Neural progenitor cell (in vitro differentiated cells): Measurements from ENCODE around the gene IKBKE. TPM values are rescaled to one million over a fixed set of nuclear protein-coding genes. Genes with fewer than 3 reads are reported as not detected.

ENCODE experiments used
- DNase-seq: peaks from one replicate; pipeline ENCODE4 v3.0.0-alpha.2; 2016; ENCODE audit warnings: low spot score
- H2AFZ ChIP-seq: fragments of 200-600 bp; sonication (generic); replicated peaks from 2 replicates; pipeline ENCODE4 v1.6.1; 2016; ENCODE audit warnings: antibody characterized with exemption
- H3F3A ChIP-seq: fragments of 200-600 bp; sonication (generic); 2 replicates; pipeline ENCODE4 v1.6.1; 2016; ENCODE audit warnings: antibody characterized with exemption, low read depth
- H3K27ac ChIP-seq: fragments of 200-600 bp; sonication (generic); 2 replicates; pipeline ENCODE4 v1.5.1; 2016; ENCODE audit warnings: mild to moderate bottlenecking
- H3K27me3 ChIP-seq: fragments of 200-600 bp; sonication (generic); 2 replicates; pipeline ENCODE4 v1.6.1; 2016; ENCODE audit warnings: mild to moderate bottlenecking, moderate library complexity
- H3K36me3 ChIP-seq: fragments of 200-600 bp; sonication (generic); 2 replicates; pipeline ENCODE4 v1.5.1; 2016
- H3K4me1 ChIP-seq: fragments of 200-600 bp; sonication (generic); 2 replicates; pipeline ENCODE4 v1.6.1; 2016; ENCODE audit warnings: mixed run types
- H3K4me2 ChIP-seq: fragments of 200-600 bp; sonication (generic); 2 replicates; pipeline ENCODE4 v1.6.1; 2016
- H3K4me3 ChIP-seq: fragments of 200-600 bp; sonication (generic); 2 replicates; pipeline ENCODE4 v1.5.1; 2016
- H3K79me2 ChIP-seq: fragments of 200-600 bp; sonication (generic); 2 replicates; pipeline ENCODE4 v1.6.1; 2016; ENCODE audit warnings: low read depth
- H3K9ac ChIP-seq: fragments of 200-600 bp; sonication (generic); 2 replicates; pipeline ENCODE4 v1.6.1; 2016
- H3K9me3 ChIP-seq: fragments of 200-600 bp; sonication (generic); 2 replicates; pipeline ENCODE4 v1.5.1; 2016; ENCODE audit warnings: low read depth
- H4K20me1 ChIP-seq: fragments of 200-600 bp; sonication (generic); 2 replicates; pipeline ENCODE4 v1.6.1; 2016; ENCODE audit warnings: low read depth
- H3K27ac Mint-ChIP-seq: 3 replicates; pipeline ENCODE4 v1.8.0; 2021; ENCODE audit warnings: mixed read lengths
- H3K27me3 Mint-ChIP-seq: 2 replicates; pipeline ENCODE4 v1.8.0; 2022; ENCODE audit warnings: low read depth, mild to moderate bottlenecking, inconsistent platforms, moderate library complexity, mixed read lengths; ENCODE audit not compliant: insufficient read depth
- H3K36me3 Mint-ChIP-seq: 3 replicates; pipeline ENCODE4 v1.8.0; 2021; ENCODE audit warnings: mixed read lengths
- H3K4me1 Mint-ChIP-seq: 3 replicates; pipeline ENCODE4 v1.8.0; 2021; ENCODE audit warnings: mixed read lengths
- H3K4me3 Mint-ChIP-seq: 3 replicates; pipeline ENCODE4 v1.8.0; 2021; ENCODE audit warnings: mild to moderate bottlenecking, moderate library complexity, mixed read lengths
- H3K9me3 Mint-ChIP-seq: 3 replicates; pipeline ENCODE4 v1.8.0; 2020; ENCODE audit warnings: mixed read lengths
- CTCF ChIP-seq: fragments of 200-600 bp; sonication (generic); IDR thresholded peaks from 2 replicates; pipeline ENCODE4 v1.5.1; 2017; ENCODE audit warnings: antibody characterized with exemption, mild to moderate bottlenecking
- EZH2 ChIP-seq: fragments of 200-600 bp; sonication (generic); IDR thresholded peaks from 2 replicates; pipeline ENCODE4 v1.6.1; 2017; ENCODE audit warnings: antibody characterized with exemption, mild to moderate bottlenecking, moderate library complexity
- EZH2phosphoT487 ChIP-seq: fragments of 200-600 bp; sonication (generic); IDR thresholded peaks from 2 replicates; pipeline ENCODE4 v1.6.1; 2017; ENCODE audit warnings: antibody characterized with exemption
- total RNA-seq: library from RNA; depleted of rRNA; stranded (reverse); fragments of >200 nt; gene quantifications from 2 replicates; pipeline ENCODE4 v1.2.3, GENCODE V29; 2015; ENCODE audit warnings: low replicate concordance

Gene IKBKE
- total RNA-seq, 1 donor from 2014 or later, result 0.26 TPM

- H3K9ac ChIP-seq, result no peak overlapping the region
- H3K4me3 ChIP-seq, result no peak overlapping the region
- H3K4me3 Mint-ChIP-seq, result no peak overlapping the region
- no peaks in the 10 kb centered on the region for H3K79me2 ChIP-seq
- H3K4me1 Mint-ChIP-seq, result no peaks in the 10 kb centered on the region
- peaks cover 62% of the 10 kb centered on the region for H3K36me3 Mint-ChIP-seq
- H3K36me3 ChIP-seq, result no peaks in the 10 kb centered on the region
- H3K27ac ChIP-seq, result no peak overlapping the region
- no peaks in the 10 kb centered on the region for H3K9me3 Mint-ChIP-seq
- no peak for DNase-seq
- H3K4me1 ChIP-seq, result no peaks in the 10 kb centered on the region
- no peaks in the 10 kb centered on the region for H3K27me3 ChIP-seq
- no peaks in the 10 kb centered on the region for H4K20me1 ChIP-seq
- no peak overlapping the region for H3K4me2 ChIP-seq
- no peaks in the 10 kb centered on the region for H3K27me3 Mint-ChIP-seq
- H2AFZ ChIP-seq, result no peak overlapping the region
- H3K9me3 ChIP-seq, result no peaks in the 10 kb centered on the region
- H3F3A ChIP-seq, result no peaks in the 10 kb centered on the region
- TF ChIP-seq EZH2 (no peak), EZH2phosphoT487 (no peak), CTCF (no peak)
- H3K27ac Mint-ChIP-seq, result no peak overlapping the region
Observed at GRCh38 chr1:206438554-206438953, 31.7 kb upstream of the IKBKE start.

- Histone ChIP-seq H3F3A (peaks cover 3% of the 10 kb centered on the region), H3K4me3 (no peak overlapping the region), H3K79me2 (no peaks in the 10 kb centered on the region), H3K27me3 (no peaks in the 10 kb centered on the region), H3K9me3 (no peaks in the 10 kb centered on the region), H3K4me1 (peaks cover 2% of the 10 kb centered on the region), H3K27ac (no peak overlapping the region), H3K4me2 (no peak overlapping the region), H3K9ac (no peak overlapping the region), H3K36me3 (no peaks in the 10 kb centered on the region), H2AFZ (no peak overlapping the region), H4K20me1 (no peaks in the 10 kb centered on the region)
- no peaks in the 10 kb centered on the region for H3K9me3 Mint-ChIP-seq
- no peak for TF ChIP-seq CTCF
- TF ChIP-seq EZH2, result no peak
- TF ChIP-seq EZH2phosphoT487, result no peak
- no peaks in the 10 kb centered on the region for H3K27me3 Mint-ChIP-seq
- peaks cover 4% of the 10 kb centered on the region for H3K4me1 Mint-ChIP-seq
- DNase-seq, result no peak
- H3K27ac Mint-ChIP-seq, result no peak overlapping the region
- no peak overlapping the region for H3K4me3 Mint-ChIP-seq
- H3K36me3 Mint-ChIP-seq, result peaks cover 60% of the 10 kb centered on the region
Observed at GRCh38 chr1:206439205-206439604, 31.1 kb upstream of the IKBKE start.

- H3K27ac ChIP-seq, result no peak overlapping the region
- H3K27ac Mint-ChIP-seq, result no peak overlapping the region
Observed at GRCh38 chr1:206441336-206441967, 28.8 kb upstream of the IKBKE start.

More at GRCh38 chr1:206441336-206441967, 28.8 kb upstream of the IKBKE start:
- no peaks in the 10 kb centered on the region for H3K36me3 ChIP-seq
- no peaks in the 10 kb centered on the region for H3K9me3 Mint-ChIP-seq
- no peak overlapping the region for H3K4me2 ChIP-seq
- no peak overlapping the region for H3K4me3 ChIP-seq
- no peak overlapping the region for H3K9ac ChIP-seq
- peaks cover 9% of the 10 kb centered on the region for H3F3A ChIP-seq
- H2AFZ ChIP-seq, result no peak overlapping the region
- peaks cover 74% of the 10 kb centered on the region for H3K36me3 Mint-ChIP-seq
- H3K27me3 ChIP-seq, result no peaks in the 10 kb centered on the region
- DNase-seq, result no peak
- peaks cover 12% of the 10 kb centered on the region for H3K4me1 ChIP-seq
- no peaks in the 10 kb centered on the region for H3K9me3 ChIP-seq
- peaks cover 1% of the 10 kb centered on the region for H4K20me1 ChIP-seq
- no peak overlapping the region for H3K4me3 Mint-ChIP-seq
- no peak for TF ChIP-seq EZH2phosphoT487
- TF ChIP-seq CTCF, result no peak
- TF ChIP-seq EZH2, result no peak
- H3K4me1 Mint-ChIP-seq, result peaks cover 18% of the 10 kb centered on the region
- no peaks in the 10 kb centered on the region for H3K79me2 ChIP-seq
- peaks cover 3% of the 10 kb centered on the region for H3K27me3 Mint-ChIP-seq
